SKM-1 treated with dmso at 0.1 percent for 144 hours (cell line): ENCODE results near the gene KCNT2.
"Not testable (repeated sequence)": the region's sequence is repeated elsewhere in the genome, so short reads cannot be mapped to it uniquely, and the experiment has no call there.

Source experiments
- DNase-seq: peaks from one replicate; lab custom pipeline; 2025; ENCODE audit not compliant: unreplicated experiment; lab: John Stamatoyannopoulos, UW

KCNT2 gene

DNA sequence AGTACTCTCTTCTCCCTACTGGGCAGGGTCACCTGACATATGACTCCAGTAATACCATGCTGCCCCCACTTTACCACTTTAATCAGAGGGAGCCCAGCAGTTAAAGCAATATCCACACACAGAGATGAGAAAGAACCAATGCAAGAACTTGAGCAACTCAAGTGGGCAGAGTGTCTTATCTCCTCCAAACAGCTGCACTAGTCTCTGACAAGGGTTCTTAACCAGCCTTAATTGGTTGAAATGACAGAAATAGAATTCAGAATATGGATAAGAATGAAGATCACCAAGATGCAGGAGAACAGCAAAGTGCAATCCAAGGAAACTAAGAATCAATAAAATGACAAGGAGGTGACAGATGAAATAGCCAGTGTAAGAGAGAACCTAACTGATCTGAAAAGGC is 91.0 kb downstream of the KCNT2 start:
- no peak for DNase-seq

- DNase-seq, result no peak
These were observed 91.9 kb downstream of the KCNT2 start for GRCh38 chr1:196516373-196516772.

DNA sequence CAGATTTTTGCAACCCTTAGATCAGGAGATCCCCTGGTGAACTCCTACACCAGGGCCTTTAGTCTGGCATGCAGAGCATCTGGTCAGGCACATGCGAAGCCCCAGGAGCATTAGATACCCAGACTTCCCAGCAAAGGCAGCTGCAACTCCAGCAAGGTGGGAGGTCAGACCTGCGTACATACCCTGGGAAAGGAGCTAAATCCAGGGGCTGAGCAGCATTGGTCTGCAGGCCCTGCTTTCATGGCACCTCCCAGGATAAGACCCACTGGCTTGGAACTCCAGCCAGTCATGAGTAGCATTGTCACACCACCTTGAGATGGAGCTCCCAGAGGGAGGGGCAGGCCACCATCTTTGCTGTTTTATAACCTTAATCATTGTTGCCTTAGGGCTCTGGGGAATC is 92.3 kb downstream of the KCNT2 start:
- DNase-seq, result no peak

GRCh38 chr1:196513821-196514220 is 94.4 kb downstream of the KCNT2 start:
- no peak for DNase-seq

DNA sequence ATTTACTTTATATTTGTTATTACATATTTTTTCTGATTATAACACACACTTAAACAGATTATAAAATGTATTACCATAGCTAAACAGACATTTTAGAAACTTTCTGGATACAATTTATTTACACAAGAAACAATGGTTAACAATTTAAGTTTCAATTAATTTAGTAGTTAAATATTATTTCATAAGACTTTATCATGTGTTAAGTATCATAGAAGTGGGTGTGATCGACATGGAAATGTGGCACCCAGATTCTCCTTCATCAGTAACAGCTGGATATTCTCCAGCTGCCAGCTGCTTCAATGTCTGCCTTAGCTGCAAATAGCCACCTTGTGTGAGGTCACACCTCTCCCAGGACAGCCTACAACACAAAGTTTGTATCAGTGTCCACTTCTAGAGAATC is 97.8 kb downstream of the KCNT2 start:
- DNase-seq, result no peak

- DNase-seq, result not testable (repeated sequence)
These were observed 104.0 kb downstream of the KCNT2 start for GRCh38 chr1:196504224-196504623.

DNA sequence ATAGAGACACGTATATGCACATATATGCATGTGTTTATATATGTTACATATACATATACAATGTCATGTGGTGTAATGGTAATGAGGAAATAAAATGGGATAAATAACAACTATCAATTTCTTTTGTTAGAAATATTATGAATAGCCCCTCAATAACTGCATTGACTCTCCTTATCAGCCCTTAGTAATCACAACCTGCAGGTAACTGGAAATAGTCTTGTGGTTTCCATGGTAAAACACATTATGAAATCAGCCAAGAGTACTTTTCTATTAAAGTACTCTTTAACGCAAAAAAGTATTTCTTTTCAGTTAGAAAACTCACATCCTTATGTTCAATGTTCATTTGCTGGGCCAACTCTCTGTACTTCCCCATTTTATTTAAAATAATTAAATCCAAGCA is 105.8 kb downstream of the KCNT2 start:
- no peak for DNase-seq

DNA sequence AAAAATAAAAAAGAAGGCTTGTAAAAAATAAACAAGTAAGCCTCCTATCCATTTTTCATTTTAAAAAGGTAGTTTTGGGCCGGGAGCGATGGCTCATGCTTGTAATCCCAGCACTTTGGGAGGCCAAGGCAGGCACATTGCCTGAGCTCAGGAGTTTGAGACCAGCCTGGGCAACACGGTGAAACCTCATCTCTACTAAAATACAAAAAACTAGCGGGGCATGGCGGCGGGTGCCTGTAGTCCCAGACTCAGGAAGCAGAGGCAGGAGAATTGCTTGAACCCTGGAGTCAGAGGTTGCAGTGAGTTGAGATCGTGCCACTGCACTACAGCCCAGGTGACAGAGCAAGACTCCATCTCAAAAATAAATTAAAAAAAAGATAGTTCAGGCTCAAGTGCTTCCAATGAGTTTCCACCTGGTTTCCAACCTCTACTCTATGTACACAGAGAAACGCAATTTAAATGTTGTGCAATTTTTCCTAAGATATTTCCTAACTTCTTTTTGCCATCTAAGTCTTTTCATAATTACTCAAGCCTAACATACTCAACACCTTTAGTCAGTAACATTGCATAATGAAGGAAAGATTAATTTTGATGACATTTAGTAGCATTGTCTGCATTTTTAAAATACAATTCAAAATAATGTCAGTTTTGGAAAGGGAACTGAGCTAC is 106.3 kb downstream of the KCNT2 start:
- no peak for DNase-seq

GRCh38 chr1:196497817-196498216 is 110.4 kb downstream of the KCNT2 start:
- no peak for DNase-seq

DNA sequence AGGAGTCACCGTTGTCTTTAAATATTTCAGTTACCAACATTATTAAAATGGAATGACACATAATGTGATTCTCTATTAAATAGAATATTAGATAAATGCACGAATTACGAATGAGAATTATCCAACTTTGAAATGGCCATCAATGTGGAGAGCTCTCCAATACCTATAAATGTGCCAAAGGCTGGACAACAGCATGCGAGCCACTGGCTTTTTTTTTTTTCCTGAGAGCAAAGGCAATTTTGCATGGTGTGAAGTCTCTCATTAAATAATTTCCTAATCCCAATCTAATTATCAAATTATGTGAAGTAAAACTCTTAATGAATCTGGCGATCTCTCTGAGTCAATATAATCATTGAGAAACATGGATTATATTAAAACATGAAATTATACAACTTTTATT is 113.5 kb downstream of the KCNT2 start:
- no peak for DNase-seq

DNA sequence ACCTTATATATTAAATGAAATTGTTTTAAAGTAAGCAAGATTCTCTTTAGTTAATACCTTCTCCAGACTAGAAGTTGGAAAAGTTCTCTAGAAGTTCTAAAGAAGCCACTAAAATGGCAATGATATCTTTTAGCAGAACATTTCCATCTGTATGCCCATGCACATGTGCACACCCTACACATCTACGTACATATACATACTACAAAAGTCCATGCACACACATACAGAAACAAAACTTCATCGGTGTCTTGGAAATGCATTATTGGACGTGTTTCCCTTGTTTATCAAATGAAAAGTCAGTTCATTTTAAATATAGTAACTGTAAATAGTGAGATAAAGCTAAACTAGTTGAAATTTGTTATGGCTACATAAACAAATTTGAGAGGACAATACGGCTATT is 114.4 kb downstream of the KCNT2 start:
- DNase-seq, result no peak

DNA sequence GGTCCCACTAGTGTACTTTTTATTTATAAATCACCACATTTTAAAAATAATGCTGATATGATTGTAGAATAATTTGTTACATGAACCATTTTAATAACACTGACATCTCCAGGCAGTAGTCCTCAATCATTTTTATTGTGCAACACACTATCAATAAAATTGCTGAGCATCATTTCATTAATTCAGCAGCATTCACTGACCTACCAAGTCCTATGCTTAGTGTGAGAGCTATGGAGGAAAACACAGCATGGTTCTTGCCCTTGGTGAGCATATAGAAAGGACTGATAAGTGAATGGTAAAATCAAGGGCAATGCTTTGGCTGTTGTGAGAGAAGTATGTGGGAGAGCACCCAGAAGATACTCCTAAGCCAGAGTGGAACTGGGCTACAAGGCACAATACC is 119.7 kb downstream of the KCNT2 start:
- DNase-seq, result no peak

- DNase-seq, result no peak
These were observed 121.9 kb downstream of the KCNT2 start for GRCh38 chr1:196486346-196486745.

DNA sequence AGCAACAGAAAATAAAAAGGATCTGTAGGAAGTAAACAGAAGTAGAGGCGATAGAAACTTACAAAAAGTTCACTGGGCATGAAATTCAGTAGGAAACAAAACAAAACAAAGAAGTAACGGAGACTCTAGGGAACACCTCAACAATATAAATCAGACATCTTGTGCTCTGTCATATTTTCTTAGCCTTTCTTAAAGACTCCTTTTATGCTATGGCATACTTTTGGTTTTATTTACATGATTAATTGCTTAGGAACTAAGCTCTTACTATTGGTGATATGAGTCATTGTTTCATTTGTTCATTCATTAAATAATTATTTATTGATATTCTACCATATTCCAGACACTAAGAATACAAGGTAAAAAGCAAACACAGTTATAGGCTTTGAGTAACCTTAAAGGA is 126.6 kb downstream of the KCNT2 start:
- DNase-seq, result no peak

DNA sequence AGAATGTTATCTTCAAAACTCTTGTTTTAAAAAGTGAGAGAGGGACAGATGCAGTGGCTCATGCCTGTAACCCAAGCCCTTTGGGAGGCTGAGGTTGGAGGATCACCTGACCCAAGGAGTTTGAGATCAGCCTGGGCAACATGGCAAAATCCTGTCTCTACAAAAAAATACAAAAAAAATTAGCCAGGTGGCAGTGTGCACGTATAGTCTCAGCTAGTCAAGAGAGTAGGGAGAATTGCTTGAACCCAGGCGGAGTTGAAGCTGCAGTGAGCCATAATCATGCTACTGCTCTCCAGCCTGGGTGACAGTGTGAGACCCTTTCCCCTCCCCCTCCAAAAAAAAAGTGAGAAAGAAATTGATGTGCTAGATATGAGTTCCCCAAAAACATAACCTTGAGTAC is 131.0 kb downstream of the KCNT2 start:
- no peak for DNase-seq

DNA sequence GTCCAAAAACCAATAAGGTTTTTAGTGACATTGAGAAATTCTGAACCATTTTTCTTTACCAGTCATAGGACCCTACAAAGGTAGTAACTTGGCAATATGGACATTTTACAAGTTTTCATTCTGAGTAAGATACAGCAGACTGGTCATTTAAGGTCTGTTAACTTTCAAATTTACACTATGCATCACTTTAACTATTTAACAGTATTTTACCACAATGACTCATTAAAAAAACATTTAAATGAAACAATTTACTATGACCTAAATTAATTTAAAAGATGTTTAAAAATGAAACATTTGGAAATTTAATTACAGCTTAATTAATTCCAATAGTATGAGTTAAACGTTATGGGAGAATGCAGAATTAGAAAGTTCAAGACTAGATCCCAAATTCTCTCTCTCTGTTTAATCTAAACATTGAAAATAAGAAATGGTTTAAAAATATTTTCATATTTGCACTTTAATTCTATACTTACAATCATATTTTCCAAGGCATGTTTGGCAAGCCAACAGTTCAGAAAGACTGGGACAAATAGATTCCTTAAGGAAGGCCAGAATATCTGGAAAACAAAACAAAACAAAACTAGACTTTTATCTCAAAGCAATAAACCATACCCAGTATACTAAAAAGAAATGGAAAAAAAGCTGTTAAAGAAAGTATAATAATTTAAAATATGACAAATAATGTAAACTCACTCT is 140.9 kb downstream of the KCNT2 start:
- DNase-seq, result no peak

GRCh38 chr1:196466654-196467053 is 141.6 kb downstream of the KCNT2 start:
- DNase-seq, result no peak

GRCh38 chr1:196466166-196466565 is 142.1 kb downstream of the KCNT2 start:
- DNase-seq, result no peak

GRCh38 chr1:196464480-196464941 is 143.7 kb downstream of the KCNT2 start:
- no peak for DNase-seq

- no peak for DNase-seq
These were observed 146.2 kb downstream of the KCNT2 start for GRCh38 chr1:196462086-196462485.

DNA sequence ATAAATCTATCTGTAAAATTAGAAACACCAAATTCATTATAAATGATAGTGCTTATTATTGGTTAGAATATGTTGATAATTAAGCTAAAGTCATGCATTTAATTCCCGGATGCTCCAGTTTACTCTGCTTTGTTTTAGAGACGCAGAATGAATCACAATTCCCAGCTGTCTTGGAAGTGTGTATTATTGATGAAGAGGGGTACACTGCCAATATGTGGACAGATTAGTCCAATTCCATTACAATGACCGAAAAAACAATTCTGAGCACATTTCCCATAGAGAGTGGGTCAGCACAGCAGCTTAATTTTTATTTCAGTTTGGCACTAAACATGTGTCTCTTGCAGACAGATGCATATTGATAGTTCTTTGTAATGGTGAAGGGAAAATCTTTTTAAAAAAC is 146.7 kb downstream of the KCNT2 start:
- no peak for DNase-seq

DNA sequence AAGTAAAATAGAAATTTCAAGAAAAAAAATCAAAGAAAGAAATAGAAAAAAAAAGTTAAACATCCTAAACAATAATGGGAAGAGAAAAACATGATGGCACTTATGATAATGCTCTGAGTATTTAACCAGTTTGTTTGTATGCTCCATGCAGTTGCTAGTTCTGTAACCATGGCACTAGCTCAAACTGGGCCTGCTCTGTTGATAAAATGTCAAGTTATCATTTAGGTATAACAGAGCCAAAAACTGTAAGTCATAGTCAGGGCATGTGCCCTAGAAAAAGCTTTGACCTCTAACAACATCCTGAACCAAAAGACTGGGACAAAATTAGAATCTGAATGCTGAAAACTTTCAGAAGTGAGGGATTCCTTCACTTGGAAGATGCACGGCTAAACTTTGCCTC is 148.9 kb downstream of the KCNT2 start:
- no peak for DNase-seq

DNA sequence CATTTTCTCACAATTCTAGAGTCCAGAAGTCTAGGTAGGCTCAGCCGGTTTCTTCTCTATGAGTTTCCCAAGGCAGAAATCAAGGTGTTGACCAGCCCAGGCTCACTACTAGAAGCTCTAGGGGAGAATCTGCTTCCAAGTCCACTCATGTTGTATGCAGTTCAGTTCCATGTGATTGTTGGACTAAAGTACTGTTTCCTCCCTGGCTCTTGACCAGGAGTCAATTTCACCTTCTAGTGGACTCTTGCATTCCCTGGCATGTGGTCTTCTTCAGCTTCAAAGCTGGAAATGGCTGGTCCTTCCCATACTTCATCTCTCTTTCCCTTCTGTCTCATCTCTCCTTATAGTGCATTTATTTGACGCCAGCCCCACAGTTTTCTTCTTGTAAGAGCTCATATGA is 153.4 kb downstream of the KCNT2 start:
- DNase-seq, result no peak
